Medulla oblongata (tissue), 1 donor: ENCODE measurements around the gene ILF3.

ENCODE experiments used
- DNase-seq: peaks from one replicate; pipeline ENCODE4 v3.0.0-alpha.2; 2015; ENCODE audit errors: extremely low spot score

Gene ILF3

GRCh38 chr19:10730932-10731331 is 76.8 kb downstream of the ILF3 start:
- peak; percentile 66 for DNase-seq

GRCh38 chr19:10735741-10736140 is 81.6 kb downstream of the ILF3 start:
- no peak for DNase-seq

DNA sequence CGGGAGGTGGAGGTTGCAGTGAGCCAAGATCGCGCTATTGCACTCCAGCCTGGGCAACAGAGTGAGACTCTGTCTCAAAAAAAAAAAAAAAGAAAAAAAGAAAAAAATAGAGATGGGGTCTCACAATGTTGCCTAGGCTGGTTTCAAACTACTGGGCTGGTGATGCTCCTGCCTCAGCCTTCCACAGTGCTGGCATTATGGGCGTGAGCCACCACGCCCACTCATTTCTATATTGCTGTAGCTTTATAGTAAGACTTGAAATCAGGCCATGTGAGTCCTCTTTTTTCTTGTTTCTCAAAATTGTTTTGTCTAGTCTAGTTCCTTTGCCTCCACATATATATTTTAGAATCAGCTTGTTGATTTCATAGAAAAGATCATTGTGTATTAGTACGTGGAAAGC is 82.0 kb downstream of the ILF3 start:
- DNase-seq: no peak

GRCh38 chr19:10736916-10737551 is 82.9 kb downstream of the ILF3 start:
- DNase-seq: no peak

DNA sequence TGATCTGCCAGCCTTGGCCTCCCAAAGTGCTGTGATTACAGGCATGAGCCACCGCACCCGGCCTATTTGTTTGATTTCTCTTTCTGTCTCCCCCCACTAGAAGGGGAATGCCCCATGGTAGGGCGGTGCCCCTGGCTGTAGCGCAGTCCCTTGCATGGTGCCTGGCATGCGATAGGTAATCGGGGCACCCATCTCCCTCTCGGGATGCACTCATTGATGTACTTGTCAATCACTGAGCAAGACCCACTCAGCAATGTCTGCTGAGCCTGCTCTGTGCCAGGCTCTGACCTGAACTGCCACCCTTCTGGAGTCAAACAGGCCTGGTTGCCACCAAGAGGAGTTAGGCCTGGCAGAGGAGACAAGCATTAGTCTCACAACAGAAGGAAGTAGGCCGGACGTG is 83.6 kb downstream of the ILF3 start:
- no peak for DNase-seq

DNA sequence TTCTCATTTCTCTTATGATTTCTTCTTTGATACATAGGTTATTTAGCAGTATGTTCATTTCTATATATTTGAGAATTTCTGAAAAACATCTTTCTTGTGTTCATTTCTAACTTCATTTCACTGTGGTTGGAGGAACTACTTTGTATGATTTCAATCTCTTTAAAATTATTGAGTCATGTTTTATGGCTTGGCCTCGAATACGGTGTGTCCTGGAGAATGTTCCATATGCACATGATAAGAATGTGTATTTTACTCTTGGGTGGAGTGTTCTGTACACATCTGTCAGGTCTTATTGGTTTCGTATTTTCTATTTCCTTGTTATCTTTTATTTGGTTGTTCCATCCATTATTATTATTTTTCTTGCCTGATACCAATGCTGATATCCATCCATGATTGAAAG is 86.7 kb downstream of the ILF3 start:
- no peak for DNase-seq
